ENCODE data around the gene DQX1.
"Not testable (repeated sequence)": the region's sequence is repeated elsewhere in the genome, so short reads cannot be mapped to it uniquely, and the experiment has no call there.

Gene DQX1

DNA sequence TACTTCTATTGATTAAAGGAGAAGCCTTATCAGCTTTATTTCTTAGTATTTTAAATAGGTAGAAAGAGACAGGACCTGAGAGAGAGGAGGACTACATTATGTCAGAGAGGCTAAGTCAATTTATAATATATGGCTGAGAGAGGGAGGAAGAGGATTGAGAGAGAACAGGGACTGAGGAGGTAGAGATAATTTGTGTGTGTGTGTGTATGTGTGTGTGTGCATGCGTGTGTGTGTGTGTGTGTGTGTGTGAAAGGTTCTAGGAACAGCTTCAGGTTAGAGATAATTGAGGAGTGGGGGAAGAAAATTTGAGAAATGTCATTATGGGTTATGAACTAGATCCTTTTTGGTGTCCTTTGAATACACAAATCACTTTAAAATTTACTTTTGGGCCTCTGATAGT lies 43.7 kb upstream of the DQX1 start:
- DNase-seq (ENCODE audit: low read depth) = no peak
- TF ChIP-seq, protein P1, sequence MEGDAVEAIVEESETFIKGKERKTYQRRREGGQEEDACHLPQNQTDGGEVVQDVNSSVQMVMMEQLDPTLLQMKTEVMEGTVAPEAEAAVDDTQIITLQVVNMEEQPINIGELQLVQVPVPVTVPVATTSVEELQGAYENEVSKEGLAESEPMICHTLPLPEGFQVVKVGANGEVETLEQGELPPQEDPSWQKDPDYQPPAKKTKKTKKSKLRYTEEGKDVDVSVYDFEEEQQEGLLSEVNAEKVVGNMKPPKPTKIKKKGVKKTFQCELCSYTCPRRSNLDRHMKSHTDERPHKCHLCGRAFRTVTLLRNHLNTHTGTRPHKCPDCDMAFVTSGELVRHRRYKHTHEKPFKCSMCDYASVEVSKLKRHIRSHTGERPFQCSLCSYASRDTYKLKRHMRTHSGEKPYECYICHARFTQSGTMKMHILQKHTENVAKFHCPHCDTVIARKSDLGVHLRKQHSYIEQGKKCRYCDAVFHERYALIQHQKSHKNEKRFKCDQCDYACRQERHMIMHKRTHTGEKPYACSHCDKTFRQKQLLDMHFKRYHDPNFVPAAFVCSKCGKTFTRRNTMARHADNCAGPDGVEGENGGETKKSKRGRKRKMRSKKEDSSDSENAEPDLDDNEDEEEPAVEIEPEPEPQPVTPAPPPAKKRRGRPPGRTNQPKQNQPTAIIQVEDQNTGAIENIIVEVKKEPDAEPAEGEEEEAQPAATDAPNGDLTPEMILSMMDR (IDR thresholded peaks at IDR 0.05; ENCODE audit: control insufficient read depth, extremely low read depth, insufficient read depth) = no peak
- H3K4me3 ChIP-seq (ENCODE audit: low read depth, low read length) = no peak overlapping the region

DNA sequence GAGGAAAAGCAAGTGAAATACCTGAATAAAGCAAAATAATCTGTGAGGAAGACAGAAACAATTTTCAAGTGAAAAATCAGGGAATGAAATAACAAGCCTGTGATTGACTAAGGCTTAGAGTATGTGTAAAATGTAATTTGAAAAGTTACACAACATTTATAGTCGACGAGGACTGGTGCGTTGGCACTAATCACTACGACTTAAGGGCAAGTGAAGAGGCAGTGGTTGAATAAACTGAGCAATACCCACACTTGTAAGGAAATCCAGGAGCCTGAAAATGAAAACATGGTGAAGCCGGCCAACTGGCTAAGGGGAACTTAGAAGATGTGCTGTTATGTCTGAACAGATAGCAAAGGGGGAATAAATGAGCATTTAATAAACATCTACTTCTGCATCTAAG lies 41.9 kb upstream of the DQX1 start:
- no peak for DNase-seq (ENCODE audit: low read depth)
- H3K4me3 ChIP-seq (ENCODE audit: low read depth, low read length) = no peak overlapping the region
- TF ChIP-seq, protein P1 (IDR thresholded peaks at IDR 0.05; ENCODE audit: control insufficient read depth, extremely low read depth, insufficient read depth) = no peak

DNA sequence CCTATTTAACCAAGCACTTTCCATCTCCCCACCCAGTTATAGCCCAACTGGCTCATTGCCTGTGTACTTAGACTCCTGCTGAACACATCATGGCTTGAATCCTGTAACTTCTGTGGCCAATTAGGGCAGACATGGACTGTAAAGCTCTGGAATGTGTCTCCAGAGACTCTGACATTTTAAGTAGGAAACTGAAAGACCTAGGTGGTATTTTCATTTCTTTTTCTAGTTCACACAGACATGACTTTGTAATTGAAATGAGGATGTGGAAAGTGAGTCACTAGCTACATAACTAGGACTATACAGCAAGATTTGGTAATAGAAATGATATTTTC lies 40.7 kb upstream of the DQX1 start:
- TF ChIP-seq, protein P1 (IDR thresholded peaks at IDR 0.05; ENCODE audit: control insufficient read depth, extremely low read depth, insufficient read depth) = no peak
- no peak for DNase-seq (ENCODE audit: low read depth)
- H3K4me3 ChIP-seq (ENCODE audit: low read depth, low read length) = no peak overlapping the region

DNA sequence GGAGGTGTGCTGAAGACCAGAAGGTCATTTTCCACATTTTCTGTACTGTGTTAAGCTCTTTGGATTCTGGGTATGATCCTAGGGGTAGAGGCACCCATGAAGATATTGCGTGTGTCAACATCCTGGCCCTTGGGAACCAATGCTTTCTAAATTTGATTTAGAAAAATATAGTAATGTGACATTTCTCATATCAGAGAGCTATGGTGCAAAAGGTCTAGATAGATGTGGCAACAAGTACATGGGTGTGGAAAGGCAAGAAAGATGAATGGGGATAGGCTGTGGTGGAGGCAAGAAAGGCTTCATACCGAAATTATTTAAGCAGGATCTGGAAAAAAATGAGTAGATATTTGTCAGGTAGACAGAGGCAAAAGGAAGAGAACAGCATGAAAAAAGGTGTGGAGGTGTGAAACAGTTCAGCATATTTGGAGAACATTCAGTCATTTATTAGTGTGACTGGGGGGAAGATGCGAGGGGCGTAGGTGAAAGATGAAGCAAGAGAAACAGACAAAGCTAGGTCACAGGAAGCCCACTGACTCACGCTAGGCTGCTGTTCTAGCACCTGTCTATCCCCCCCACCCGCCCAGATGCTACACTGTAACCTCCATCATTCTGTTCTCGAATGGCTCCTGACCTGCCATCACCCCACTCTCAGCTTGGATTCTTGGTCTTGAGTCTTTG lies 40.2 kb upstream of the DQX1 start:
- no peak overlapping the region for H3K4me3 ChIP-seq (ENCODE audit: low read depth, low read length)
- DNase-seq (ENCODE audit: low read depth) = no peak
- TF ChIP-seq, protein P1 (IDR thresholded peaks at IDR 0.05; ENCODE audit: control insufficient read depth, extremely low read depth, insufficient read depth) = no peak

DNA sequence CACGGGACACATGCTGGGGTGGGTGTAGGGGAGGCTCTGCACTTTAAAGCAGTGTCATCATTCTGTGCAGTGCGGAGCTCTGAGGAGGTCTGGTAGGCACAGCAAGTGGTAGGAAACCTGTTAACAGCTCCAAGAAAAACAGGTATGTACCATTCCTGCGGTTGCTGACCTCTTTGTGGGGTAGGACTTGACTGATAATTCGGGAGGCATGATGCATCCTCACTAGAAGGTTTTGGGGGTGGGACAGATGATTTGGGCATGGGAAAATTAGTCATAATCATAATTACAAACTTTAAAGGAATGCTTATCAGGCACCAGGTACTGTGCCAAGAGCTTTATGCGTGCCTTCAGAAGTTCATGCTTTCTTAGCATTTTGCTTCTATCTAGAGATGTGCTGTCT lies 38.2 kb upstream of the DQX1 start:
- TF ChIP-seq, protein P1 (IDR thresholded peaks at IDR 0.05; ENCODE audit: control insufficient read depth, extremely low read depth, insufficient read depth) = no peak
- no peak overlapping the region for H3K4me3 ChIP-seq (ENCODE audit: low read depth, low read length)
- DNase-seq (ENCODE audit: low read depth) = no peak

DNA sequence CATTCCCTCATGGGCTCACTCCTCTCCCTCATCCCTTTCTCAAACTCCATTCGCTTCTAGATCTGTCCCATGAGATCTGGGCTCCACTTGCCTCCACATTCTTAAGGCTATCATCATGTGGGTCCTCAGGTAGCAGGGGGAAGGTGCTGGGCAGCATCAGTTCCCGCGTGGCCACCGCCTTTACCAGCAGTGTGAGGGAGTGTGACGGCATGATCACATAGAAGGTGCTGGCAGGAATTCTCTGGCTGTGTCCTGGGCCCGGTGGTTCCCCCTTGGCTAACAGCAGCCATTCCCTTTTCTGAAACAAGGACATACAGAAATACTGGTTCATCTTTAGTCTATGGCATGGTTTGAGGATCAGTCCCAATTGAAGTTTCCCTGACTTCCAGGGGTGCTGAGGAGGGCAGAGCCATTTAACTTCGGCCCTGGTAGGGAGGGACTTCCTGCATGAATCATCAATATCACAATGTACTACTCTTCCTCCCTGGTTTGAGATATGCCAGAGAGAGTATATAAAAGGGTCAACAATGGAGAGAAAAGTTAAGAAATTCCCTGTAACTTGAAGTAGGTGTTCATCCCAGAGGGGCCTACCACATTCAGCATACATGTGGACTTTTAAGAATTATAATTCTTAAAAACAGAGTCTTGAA lies 36.2 kb upstream of the DQX1 start:
- TF ChIP-seq, protein P1 (IDR thresholded peaks at IDR 0.05; ENCODE audit: control insufficient read depth, extremely low read depth, insufficient read depth) = no peak
- H3K4me3 ChIP-seq (ENCODE audit: low read depth, low read length) = no peak overlapping the region

DNA sequence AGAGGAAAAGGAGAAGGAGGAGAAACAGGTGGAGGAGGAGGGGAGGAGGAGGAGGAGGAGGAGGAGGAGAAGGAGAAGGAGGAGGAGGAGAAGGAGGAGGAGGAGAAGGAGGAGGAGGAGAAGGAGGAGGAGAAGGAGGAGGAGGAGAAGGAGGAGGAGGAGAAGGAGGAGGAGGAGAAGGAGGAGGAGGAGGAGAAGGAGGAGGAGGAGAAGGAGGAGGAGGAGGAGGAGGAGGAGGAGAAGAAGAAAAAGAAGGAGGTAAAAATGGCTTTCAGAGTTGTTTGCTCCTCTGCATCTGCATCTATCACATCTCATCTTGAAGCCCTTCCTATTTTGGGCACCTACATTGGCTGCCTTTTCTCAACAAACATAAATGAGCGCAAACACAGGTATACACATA lies 35.0 kb upstream of the DQX1 start:
- not testable (repeated sequence) for DNase-seq (ENCODE audit: low read depth); H3K4me3 ChIP-seq (ENCODE audit: low read depth, low read length)

More for the DNA sequence above, 36.2 kb upstream of the DQX1 start:
- no peak for DNase-seq (ENCODE audit: low read depth)

Data from LNCaP clone FGC (cell line).